NCI-H2081 treated with DMSO at 0.1 percent for 48 hours (cell line): ENCODE measurements around the gene NPTXR.
A peak's percentile ranks its signal among the peaks of the same experiment; 100 is the strongest.

Experiments used
- DNase-seq: peaks from one replicate; lab custom pipeline; 2025; lab: John Stamatoyannopoulos, UW

Gene NPTXR

DNA sequence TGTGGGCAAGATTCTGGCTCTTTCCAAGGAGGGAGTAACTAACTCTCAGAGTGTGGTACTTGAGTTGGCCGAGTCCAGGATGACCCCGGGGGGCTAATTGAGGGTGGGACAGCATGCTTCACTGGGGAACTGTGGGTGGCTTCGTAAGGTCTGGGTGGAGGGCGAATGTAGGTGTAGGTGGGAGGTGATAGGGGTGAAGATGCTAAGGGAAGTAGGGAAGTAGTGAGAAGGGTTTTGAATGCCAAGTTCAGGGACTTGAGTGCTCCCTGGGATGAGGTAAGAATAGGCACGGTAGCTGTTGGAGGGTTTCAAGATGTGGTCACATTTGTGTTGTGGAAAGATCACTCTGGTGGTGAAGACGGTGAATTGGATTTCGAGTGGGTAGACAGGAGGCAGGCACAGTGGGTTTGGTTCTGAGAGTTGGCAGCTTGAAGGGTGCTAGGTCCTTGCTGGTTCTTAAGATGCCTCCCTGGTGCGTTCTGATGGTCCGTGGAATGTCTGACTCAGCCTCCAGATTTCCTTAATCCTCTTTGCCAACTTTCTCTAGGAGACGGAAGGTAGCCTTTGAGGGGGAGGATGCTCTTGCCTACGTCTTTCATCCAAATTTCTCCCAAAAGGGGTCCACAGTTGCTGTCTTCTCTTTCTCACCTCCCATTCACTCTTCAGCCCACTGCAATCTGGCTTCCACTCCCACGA is 47.4 kb downstream of the NPTXR start:
- DNase-seq = no peak

DNA sequence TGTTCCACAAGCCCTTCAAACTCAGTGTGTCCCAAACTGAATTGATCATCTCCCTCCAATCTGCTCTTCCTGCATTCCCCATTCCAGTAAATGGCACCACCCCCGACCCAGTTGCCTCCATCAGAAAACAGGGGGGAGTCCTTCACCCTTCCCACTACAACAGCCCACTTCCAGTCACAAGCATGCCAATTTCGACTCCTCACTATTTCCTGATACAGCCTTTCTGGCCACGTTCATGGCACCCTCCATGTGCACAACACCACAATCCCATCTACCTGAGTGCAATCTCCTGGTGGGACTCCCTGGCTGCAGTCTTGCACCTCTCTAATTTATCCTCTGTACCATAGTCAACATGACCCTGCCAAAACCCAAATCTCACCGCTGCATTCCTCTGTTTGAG is 48.3 kb downstream of the NPTXR start:
- no peak for DNase-seq

DNA sequence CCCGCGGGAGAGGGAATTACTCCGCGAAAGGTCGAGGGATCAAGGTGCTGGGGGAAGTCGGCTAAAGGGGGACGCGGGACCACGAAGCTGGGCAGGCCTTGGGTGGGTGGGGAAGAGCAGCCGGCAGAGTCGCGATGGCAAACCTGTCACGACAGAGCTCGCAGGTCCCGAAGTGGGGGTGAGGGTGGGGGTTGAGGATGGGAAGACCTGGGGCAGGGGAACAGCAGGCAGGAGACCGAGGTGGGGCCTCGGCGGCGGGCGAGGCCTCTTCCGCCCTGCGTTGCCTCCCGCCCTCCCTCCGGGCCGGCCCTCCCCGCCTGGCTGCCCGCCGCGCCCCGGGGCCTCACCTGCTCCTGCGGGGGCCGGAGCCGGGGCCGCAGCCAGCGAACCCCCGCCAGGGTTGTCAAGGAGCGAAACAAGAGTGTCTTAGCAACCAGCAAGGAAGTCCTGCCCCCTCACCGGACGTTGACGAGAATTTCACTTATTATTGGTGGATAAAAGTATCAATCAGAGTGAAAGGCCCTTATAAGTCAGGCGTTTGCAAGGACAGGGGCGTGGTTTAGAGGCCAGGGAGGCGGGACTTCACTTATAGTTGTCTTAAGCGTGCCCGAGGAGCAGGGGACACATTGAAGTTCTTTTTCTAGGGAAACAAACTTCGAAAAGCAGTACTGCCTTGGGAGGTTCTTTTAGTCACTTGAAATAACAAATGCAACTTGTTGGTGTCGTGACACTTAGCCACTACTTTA is 49.9 kb downstream of the NPTXR start, which contains the start of gene DNAL4:
TSS of gene DNAL4 (minus strand) at position 423 of the 746 bp plus-strand sequence. CDS start 11,412 bp downstream, outside the sequence.
- peak; percentile 88 for DNase-seq

DNA sequence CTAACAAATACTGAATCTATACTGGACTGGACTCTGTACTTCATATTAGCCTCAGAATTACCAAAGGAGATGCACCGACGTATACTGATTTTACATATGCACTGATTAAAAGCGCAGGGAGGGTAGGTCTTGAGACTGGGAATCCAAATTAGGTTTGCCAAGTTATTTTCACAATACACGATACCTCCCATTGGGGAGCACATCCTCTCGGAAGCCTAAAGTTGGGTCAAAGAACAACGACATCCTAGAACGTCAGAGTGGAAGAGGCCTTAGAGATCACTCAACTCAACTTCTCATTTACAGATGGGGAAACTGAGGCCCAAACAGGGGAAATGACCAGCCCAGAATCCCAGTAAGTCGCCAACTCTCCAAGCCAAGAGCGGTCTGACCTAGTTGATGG is 50.5 kb downstream of the NPTXR start:
- DNase-seq = no peak

GRCh38 chr22:38792833-38793232 is 51.0 kb downstream of the NPTXR start:
- DNase-seq = no peak

DNA sequence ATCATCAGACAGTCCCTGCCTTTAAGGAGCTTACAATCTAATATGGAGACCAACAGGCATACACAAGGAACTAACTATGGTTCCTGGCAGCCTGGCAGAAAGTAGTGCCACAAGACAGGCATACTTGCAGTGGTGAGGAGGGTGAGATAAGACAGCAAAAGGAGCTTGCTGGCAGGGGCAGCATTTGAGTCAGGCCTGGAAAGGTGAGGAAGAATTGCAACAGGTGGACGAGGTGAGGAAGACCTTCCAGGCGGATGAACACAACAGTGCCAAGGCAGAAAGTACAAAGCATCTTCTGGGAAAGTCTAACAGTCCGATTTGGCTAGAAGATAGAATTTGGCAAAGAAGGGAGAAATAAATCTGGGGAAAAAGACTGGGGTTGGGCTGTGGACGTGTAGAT is 54.2 kb downstream of the NPTXR start:
- DNase-seq = no peak

DNA sequence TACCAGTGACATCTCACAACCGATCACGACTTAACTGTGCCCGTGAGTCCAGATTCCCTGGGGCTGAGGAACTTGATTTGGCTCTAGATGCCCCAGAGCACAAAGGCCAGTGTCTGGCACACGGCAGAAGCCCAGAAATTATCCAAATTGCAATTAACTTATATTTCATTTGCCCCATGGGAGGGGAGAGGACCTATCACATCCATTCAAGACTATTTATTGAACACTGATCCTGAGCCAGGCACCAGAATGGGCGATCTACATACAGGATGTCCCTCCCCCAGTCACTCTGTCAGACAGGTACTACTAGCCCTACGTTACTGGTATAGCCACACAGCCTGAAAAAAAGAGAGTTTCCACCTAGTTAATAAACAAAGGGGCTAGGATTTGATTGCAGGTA is 55.0 kb downstream of the NPTXR start:
- DNase-seq = no peak

- DNase-seq = no peak
Measured at GRCh38 chr22:38788021-38788816, 55.6 kb downstream of the NPTXR start.

DNA sequence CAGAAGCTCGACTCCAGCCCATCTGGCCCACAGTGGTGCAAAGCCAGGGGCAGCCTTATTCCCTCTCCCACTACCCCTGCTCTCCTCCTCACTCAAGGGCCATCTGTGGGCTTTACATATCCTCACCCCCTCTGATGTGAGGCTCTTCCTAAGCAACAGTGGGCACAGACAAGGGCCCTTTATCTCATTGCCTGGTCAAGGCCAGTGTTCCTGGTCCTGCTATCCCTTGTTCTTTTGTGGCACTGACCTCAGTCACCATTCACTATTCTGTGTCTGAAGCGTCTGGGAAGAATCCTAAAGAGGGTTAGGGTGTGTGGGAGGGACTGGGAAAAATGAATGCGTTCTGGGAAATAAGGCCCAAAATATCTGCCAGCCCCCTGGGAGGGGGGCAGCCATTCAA is 57.2 kb downstream of the NPTXR start:
- DNase-seq = no peak

DNA sequence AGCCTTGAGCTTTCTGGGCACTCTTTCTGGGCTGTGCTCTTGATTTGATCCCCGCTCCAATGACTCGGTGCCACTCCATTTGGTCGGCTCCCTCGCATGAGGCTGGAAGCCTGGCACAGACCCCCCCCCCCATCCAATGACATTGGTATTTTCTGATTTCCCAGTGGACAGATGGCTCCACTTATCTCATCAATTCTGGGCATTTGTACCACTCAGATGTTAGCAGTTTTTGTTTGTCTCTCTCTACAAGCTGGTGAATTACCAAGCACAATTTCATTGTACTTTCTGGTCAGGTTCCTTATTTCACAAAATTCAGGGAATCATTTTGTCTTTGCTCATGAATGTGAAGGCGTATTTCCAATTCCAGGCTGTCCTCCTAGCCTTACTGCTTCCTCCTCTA is 59.0 kb downstream of the NPTXR start:
- no peak for DNase-seq

DNA sequence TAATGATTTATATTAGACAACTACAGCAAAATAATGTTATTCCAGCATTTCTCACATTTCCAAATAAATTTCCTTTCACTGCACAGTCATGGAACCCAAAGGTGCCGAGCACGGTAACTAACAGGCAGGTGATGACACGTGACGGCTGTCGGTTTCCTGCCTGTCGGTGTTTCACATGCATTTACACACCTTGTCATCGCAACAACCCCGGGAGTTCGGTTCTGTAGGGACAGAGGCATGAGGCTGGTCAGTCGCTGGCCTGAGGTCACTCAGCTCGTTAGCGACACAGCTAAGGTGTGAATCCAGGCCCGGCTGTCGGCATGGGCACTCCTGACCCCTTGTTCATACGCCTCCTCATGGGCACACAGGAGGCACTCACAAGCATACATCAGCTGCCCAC is 59.8 kb downstream of the NPTXR start:
- DNase-seq = no peak

DNA sequence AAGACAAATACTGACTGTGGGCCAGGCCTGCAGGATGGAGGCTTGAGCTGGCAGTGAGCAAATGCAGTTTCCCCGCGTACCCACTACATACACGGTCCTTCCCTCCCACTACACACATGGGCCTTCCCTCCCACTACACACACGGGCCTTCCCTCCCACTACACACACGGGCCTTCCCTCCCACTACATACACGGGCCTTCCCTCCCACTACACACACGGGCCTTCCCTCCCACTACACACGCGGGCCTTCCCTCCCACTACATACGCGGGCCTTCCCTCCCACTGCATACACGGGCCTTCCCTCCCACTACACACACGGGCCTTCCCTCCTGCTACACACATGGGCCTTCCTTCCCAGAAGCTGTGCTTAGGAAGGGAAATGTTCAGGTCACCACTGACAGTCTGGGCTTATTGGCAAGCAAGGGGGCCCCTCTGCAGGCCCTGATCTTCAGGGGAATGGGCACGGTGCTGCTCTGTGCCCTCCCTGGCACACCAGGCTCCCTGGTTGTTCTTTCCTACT is 60.7 kb downstream of the NPTXR start:
- DNase-seq = no peak

DNA sequence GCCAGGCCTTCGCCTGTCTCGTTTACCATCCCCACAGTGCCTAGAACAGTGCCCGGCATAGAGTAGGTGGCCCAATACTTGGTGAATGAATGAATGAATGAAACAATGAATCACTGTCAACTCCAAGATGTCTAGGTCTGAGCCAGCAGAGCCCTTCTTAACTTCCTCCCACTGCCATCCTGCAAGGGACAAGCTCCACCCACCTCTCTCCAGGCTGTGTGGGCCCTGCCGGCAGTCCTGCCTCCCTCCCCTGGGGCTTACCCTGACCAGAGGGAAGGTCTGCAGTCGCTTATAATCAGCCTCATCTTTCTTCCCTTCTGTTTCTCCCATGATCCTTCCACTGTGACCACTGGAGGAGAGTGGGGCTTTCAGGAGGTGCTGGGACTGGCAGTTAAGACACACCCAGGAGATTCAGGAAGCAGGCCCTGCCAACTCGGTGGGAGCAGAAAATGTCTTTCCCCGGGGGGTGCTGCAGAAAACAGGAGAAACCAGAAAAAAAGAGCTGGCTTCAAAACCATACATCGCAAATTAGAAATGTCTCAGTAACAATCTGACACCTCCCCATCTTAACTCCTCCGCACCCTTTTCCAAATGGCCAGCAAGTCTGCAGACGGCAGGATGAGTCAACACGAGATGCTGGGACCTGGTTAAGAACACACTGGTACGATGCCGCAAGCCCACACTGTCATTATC is 61.3 kb downstream of the NPTXR start:
- DNase-seq = no peak

DNA sequence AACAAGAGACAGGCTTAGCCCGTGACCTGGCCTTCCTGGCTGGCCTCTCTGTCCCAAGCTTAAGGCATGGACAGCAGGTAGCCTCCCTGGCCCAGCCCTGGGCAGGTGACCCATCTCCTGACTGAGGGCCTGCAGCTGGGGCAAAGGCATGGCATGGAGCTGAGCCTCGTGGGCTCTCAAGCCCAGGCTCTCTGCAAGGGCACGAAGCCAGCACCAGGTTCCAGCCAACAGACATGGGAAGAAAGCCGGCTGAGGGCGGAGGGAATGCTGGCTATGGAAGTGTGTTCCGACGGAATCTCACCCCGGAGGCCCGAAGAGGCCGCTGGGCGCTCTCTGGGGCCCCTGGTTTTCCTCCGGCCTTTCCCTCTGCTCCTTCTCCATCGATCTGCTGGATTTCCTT is 62.8 kb downstream of the NPTXR start:
- no peak for DNase-seq

DNA sequence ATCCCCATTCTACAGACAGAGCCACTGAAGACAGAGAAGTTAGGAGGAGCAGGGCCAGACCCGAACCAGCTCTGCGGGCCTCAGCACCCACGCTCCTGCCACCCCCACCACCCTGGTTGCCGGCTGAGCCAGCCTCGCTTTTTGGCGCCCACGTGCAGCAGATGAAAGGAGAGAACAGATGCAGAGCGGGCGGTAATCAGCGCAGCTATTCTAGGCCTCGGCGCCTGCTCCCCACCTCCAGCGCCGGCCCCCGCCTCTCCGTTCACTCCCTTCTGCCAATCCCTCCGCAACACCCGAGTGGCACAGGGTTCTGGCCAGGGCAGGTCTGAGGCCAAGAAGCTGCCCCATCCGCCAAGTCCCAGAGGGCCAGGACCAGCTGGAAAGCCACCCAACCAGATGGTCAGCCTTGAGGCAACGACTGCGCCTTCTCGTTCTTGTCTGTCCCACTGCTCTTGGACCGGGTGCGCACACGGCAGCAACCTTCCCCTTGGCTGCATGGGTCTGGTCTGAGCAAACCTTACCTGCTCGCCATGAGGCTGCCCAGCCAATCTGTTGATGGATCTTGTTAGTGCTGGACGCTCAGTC is 66.6 kb downstream of the NPTXR start:
- DNase-seq = no peak

GRCh38 chr22:38776086-38776485 is 67.7 kb downstream of the NPTXR start:
- no peak for DNase-seq

DNA sequence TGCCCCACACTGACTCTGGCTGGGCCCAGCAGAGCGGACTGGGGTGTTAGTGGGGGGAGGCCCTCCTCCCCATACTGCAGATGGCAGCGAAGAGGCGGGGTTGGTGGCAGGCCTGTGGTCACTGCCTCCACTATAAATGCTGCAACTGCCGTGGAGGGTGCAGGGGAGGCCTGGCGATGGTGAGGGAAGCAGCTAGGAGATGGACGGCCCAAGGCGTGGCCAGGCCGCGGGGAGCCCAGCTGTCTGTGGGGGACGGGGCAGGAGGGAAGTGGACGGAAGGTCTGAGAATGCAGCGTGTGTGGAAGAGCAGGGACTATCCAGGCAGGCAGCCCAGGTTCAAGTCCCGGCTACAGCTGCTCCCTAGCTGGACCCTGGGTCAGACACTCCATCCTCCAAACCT is 68.2 kb downstream of the NPTXR start:
- DNase-seq = no peak

GRCh38 chr22:38774496-38775166 is 69.2 kb downstream of the NPTXR start:
- no peak for DNase-seq

GRCh38 chr22:38773363-38773946 is 70.4 kb downstream of the NPTXR start:
- no peak for DNase-seq

DNA sequence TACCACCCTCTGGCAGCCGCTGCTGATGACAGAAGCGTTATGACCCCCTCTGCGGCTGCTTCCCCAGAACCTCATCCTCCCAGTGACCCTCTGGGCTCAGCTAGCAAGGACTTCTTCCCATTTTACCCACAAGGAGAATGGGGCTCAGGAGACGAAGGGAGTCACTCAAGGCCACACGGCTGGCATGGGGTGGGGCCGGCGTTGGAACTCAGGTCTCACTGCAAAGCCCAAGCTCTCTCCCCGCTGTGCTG is 71.3 kb downstream of the NPTXR start:
- no peak for DNase-seq
